CD4-positive, CD25-positive, alpha-beta regulatory T cell (primary cell): ENCODE data around the gene KSR1. TPM values are rescaled to one million over a fixed set of nuclear protein-coding genes. Genes with fewer than 3 reads are reported as not detected.

ENCODE experiments used
- ATAC-seq, 2 donors: fragments of 150-1000 bp; cut with Tn5 transposase; one replicate each; pipeline ENCODE4 v1.10.0; 2021; ENCODE audit warnings: low read depth in 2 of 2, moderate number of reproducible peaks in 2 of 2, moderate library complexity in 1 of 2
- DNase-seq, 3 donors: peaks; one replicate each; pipeline versions ENCODE4 v3.0.0 to v3.0.0-alpha.2; 2012 to 2022; ENCODE audit warnings: mixed read lengths in 1 of 3
- H3K27ac ChIP-seq: one replicate; pipeline ENCODE4 v1.7.0; 2013; ENCODE audit warnings: mild to moderate bottlenecking, low read length; ENCODE audit not compliant: insufficient read depth, poor library complexity, severe bottlenecking
- H3K27me3 ChIP-seq: one replicate; pipeline ENCODE4 v1.7.0; 2013; ENCODE audit warnings: low read length; ENCODE audit not compliant: control insufficient read depth, insufficient read depth
- H3K36me3 ChIP-seq: one replicate; pipeline ENCODE4 v1.7.0; 2013; ENCODE audit warnings: mild to moderate bottlenecking, low read length, moderate library complexity; ENCODE audit not compliant: control insufficient read depth, insufficient read depth
- H3K4me1 ChIP-seq: 2 replicates; pipeline ENCODE4 v1.7.0; 2013; ENCODE audit warnings: mild to moderate bottlenecking, low read length; ENCODE audit not compliant: insufficient read depth, control insufficient read depth, poor library complexity, severe bottlenecking
- H3K4me3 ChIP-seq: one replicate; pipeline ENCODE4 v1.7.0; 2013; ENCODE audit warnings: low read depth, mild to moderate bottlenecking, low read length, moderate library complexity
- H3K9me3 ChIP-seq, 2 experiments: 1 replicate in 1 of 2; 2 replicates in 1 of 2; pipeline ENCODE4 v1.7.0; 2013; ENCODE audit warnings: low read length in 2 of 2, mild to moderate bottlenecking in 1 of 2, moderate library complexity in 1 of 2; ENCODE audit not compliant: control insufficient read depth in 2 of 2
- H3K27ac Mint-ChIP-seq, 3 donors: one replicate each; pipeline ENCODE4 v1.8.0; 2020 to 2022; ENCODE audit warnings: mild to moderate bottlenecking in 3 of 3, mixed read lengths in 3 of 3, moderate library complexity in 2 of 3
- H3K27me3 Mint-ChIP-seq: one replicate; pipeline ENCODE4 v1.8.0; 2022; ENCODE audit warnings: mild to moderate bottlenecking, mixed read lengths
- H3K36me3 Mint-ChIP-seq: one replicate; pipeline ENCODE4 v1.8.0; 2020; ENCODE audit warnings: mixed read lengths
- H3K4me1 Mint-ChIP-seq, 4 donors: one replicate each; pipeline ENCODE4 v1.8.0; 2020 to 2022; ENCODE audit warnings: mixed read lengths in 4 of 4, mild to moderate bottlenecking in 1 of 4
- H3K4me3 Mint-ChIP-seq, 4 donors: one replicate each; pipeline ENCODE4 v1.8.0; 2020 to 2022; ENCODE audit warnings: mild to moderate bottlenecking in 4 of 4, mixed read lengths in 4 of 4, moderate library complexity in 3 of 4
- H3K9me3 Mint-ChIP-seq, 7 donors: one replicate each; pipeline ENCODE4 v1.8.0; 2020 to 2022; ENCODE audit warnings: mixed read lengths in 7 of 7, mild to moderate bottlenecking in 3 of 7, moderate library complexity in 2 of 7
- polyA plus RNA-seq, 4 donors: library from polyadenylated mRNA; unstranded; fragments of 300-500 nt; fragmentation: Illumina TruSeq; gene quantifications; one replicate each; pipeline ENCODE4 v1.2.3, GENCODE V29; 2021
- total RNA-seq: library from RNA; stranded (reverse); gene quantifications from one replicate; pipeline ENCODE4 v1.2.3, GENCODE V29; 2022

Gene KSR1
- total and polyA plus RNA-seq, 5 donors from 2014 or later = 1.2 to 69.5 (median 1.7) TPM

GRCh38 chr17:27566671-27567562 lies 110.7 kb downstream of the KSR1 start:
- Histone ChIP-seq H3K4me3 (no peak overlapping the region), H3K27ac (no peak overlapping the region), H3K36me3 (no peaks in the 10 kb centered on the region), H3K4me1 (no peaks in the 10 kb centered on the region), H3K27me3 (no peaks in the 10 kb centered on the region), H3K9me3 (no peaks in the 10 kb centered on the region)
- Mint-ChIP-seq H3K27ac (no peak overlapping the region), H3K4me1 (peaks cover 10 to 34% (median 13%) of the 10 kb centered on the region in 4 donors), H3K4me3 (no peak overlapping the region), H3K27me3 (no peaks in the 10 kb centered on the region), H3K9me3 (no peaks in the 10 kb centered on the region), H3K36me3 (peaks cover 6% of the 10 kb centered on the region)
- DNase-seq (no peak), ATAC-seq (no peak)

- H3K27ac ChIP-seq = no peak overlapping the region
- no peaks in the 10 kb centered on the region for H3K27me3 ChIP-seq
- H3K9me3 Mint-ChIP-seq = no peaks in the 10 kb centered on the region
- peaks cover 10 to 34% (median 13%) of the 10 kb centered on the region in 4 donors for H3K4me1 Mint-ChIP-seq
- no peak overlapping the region for H3K4me3 Mint-ChIP-seq
- no peaks in the 10 kb centered on the region for H3K27me3 Mint-ChIP-seq
- no peaks in the 10 kb centered on the region for H3K9me3 ChIP-seq
- peaks cover 6% of the 10 kb centered on the region for H3K36me3 Mint-ChIP-seq
- H3K4me3 ChIP-seq = no peak overlapping the region
- no peaks in the 10 kb centered on the region for H3K36me3 ChIP-seq
- ATAC-seq (no peak), DNase-seq (no peak)
- H3K27ac Mint-ChIP-seq = no peak overlapping the region
- H3K4me1 ChIP-seq = no peaks in the 10 kb centered on the region
These were observed 111.3 kb downstream of the KSR1 start for GRCh38 chr17:27567563-27567859.

- Mint-ChIP-seq H3K36me3 (peaks cover 2% of the 10 kb centered on the region), H3K27me3 (no peaks in the 10 kb centered on the region), H3K4me1 (peaks cover 7 to 34% (median 14%) of the 10 kb centered on the region in 4 donors), H3K27ac (no peak overlapping the region), H3K9me3 (no peaks in the 10 kb centered on the region), H3K4me3 (no peak overlapping the region)
- no peak overlapping the region for H3K4me3 ChIP-seq
- H3K27ac ChIP-seq = no peak overlapping the region
- ATAC-seq (no peak), DNase-seq (no peak)
- H3K9me3 ChIP-seq = no peaks in the 10 kb centered on the region
- H3K36me3 ChIP-seq = no peaks in the 10 kb centered on the region
- no peaks in the 10 kb centered on the region for H3K27me3 ChIP-seq
- no peaks in the 10 kb centered on the region for H3K4me1 ChIP-seq
These were observed 112.0 kb downstream of the KSR1 start for GRCh38 chr17:27568216-27568615.

- no peak overlapping the region for H3K4me3 Mint-ChIP-seq
- no peaks in the 10 kb centered on the region for H3K36me3 Mint-ChIP-seq
- H3K9me3 ChIP-seq = no peaks in the 10 kb centered on the region
- ATAC-seq = no peak
- peaks cover 7 to 38% (median 13%) of the 10 kb centered on the region in 4 donors for H3K4me1 Mint-ChIP-seq
- peak overlapping the region in 1 of 3 donors; percentile 62 for H3K27ac Mint-ChIP-seq
- no peaks in the 10 kb centered on the region for H3K9me3 Mint-ChIP-seq
- no peak overlapping the region for H3K27ac ChIP-seq
- H3K4me1 ChIP-seq = no peaks in the 10 kb centered on the region
- H3K36me3 ChIP-seq = no peaks in the 10 kb centered on the region
- no peak overlapping the region for H3K4me3 ChIP-seq
- no peaks in the 10 kb centered on the region for H3K27me3 Mint-ChIP-seq
- H3K27me3 ChIP-seq = no peaks in the 10 kb centered on the region
- DNase-seq = no peak
These were observed 112.6 kb downstream of the KSR1 start for GRCh38 chr17:27568811-27569210.

- Histone ChIP-seq H3K4me3 (no peak overlapping the region), H3K9me3 (no peaks in the 10 kb centered on the region), H3K27ac (no peak overlapping the region), H3K36me3 (no peaks in the 10 kb centered on the region), H3K4me1 (no peaks in the 10 kb centered on the region), H3K27me3 (no peaks in the 10 kb centered on the region)
- Mint-ChIP-seq H3K36me3 (no peaks in the 10 kb centered on the region), H3K4me3 (no peak overlapping the region), H3K9me3 (no peaks in the 10 kb centered on the region), H3K27ac (no peak overlapping the region), H3K27me3 (no peaks in the 10 kb centered on the region), H3K4me1 (peaks cover 9 to 38% (median 13%) of the 10 kb centered on the region in 4 donors)
- DNase-seq (peak in 1 of 3 donors; percentile 57), ATAC-seq (peak; percentile 61 to 62)
These were observed 113.0 kb downstream of the KSR1 start for GRCh38 chr17:27569257-27569722.

- H3K36me3 ChIP-seq = no peaks in the 10 kb centered on the region
- Mint-ChIP-seq H3K4me3 (no peak overlapping the region), H3K4me1 (peaks cover 9 to 38% (median 13%) of the 10 kb centered on the region in 4 donors)
These were observed 113.8 kb downstream of the KSR1 start for GRCh38 chr17:27569884-27570577.

GRCh38 chr17:27570578-27570914 lies 114.3 kb downstream of the KSR1 start:
- no peaks in the 10 kb centered on the region for H3K4me1 ChIP-seq
- Mint-ChIP-seq H3K9me3 (no peaks in the 10 kb centered on the region), H3K4me1 (peaks cover 6 to 35% (median 14%) of the 10 kb centered on the region in 4 donors), H3K27ac (no peak overlapping the region), H3K4me3 (no peak overlapping the region), H3K27me3 (no peaks in the 10 kb centered on the region), H3K36me3 (no peaks in the 10 kb centered on the region)
- no peaks in the 10 kb centered on the region for H3K36me3 ChIP-seq
- no peak overlapping the region for H3K27ac ChIP-seq
- ATAC-seq (no peak), DNase-seq (no peak)
- no peak overlapping the region for H3K4me3 ChIP-seq
- no peaks in the 10 kb centered on the region for H3K9me3 ChIP-seq
- H3K27me3 ChIP-seq = no peaks in the 10 kb centered on the region

More at GRCh38 chr17:27569884-27570577, 113.8 kb downstream of the KSR1 start:
- H3K9me3 Mint-ChIP-seq = no peaks in the 10 kb centered on the region
- Histone ChIP-seq H3K9me3 (no peaks in the 10 kb centered on the region), H3K27me3 (no peaks in the 10 kb centered on the region), H3K4me3 (no peak overlapping the region), H3K4me1 (no peaks in the 10 kb centered on the region), H3K27ac (no peak overlapping the region)
- ATAC-seq (no peak), DNase-seq (no peak)
- H3K27ac Mint-ChIP-seq = no peak overlapping the region
- H3K36me3 Mint-ChIP-seq = no peaks in the 10 kb centered on the region
- H3K27me3 Mint-ChIP-seq = no peaks in the 10 kb centered on the region
